ENCODE data around the gene HIF3A. TPM values are rescaled to one million over a fixed set of nuclear protein-coding genes. Genes with fewer than 3 reads are reported as not detected.

Gene HIF3A
- total RNA-seq, 4 donors from 2014 or later = 18.4 to 262 (median 91.2) TPM

GRCh38 chr19:46353730-46354528, 57.1 kb downstream of the HIF3A start:
- no peaks in the 10 kb centered on the region for H3K27me3 ChIP-seq
- no peak for DNase-seq
- peaks cover 4 to 51% (median 25%) of the 10 kb centered on the region in 4 donors for H3K4me1 ChIP-seq
- H3K4me3 ChIP-seq = no peak overlapping the region
- no peak for TF ChIP-seq POLR2A (IDR thresholded peaks at IDR 0.05)
- TF ChIP-seq, protein P1, sequence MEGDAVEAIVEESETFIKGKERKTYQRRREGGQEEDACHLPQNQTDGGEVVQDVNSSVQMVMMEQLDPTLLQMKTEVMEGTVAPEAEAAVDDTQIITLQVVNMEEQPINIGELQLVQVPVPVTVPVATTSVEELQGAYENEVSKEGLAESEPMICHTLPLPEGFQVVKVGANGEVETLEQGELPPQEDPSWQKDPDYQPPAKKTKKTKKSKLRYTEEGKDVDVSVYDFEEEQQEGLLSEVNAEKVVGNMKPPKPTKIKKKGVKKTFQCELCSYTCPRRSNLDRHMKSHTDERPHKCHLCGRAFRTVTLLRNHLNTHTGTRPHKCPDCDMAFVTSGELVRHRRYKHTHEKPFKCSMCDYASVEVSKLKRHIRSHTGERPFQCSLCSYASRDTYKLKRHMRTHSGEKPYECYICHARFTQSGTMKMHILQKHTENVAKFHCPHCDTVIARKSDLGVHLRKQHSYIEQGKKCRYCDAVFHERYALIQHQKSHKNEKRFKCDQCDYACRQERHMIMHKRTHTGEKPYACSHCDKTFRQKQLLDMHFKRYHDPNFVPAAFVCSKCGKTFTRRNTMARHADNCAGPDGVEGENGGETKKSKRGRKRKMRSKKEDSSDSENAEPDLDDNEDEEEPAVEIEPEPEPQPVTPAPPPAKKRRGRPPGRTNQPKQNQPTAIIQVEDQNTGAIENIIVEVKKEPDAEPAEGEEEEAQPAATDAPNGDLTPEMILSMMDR (IDR thresholded peaks at IDR 0.05) = no peak
- H3K36me3 ChIP-seq = peaks cover 0 to 51% (median 0%) of the 10 kb centered on the region in 3 donors
- no peak overlapping the region for H3K27ac ChIP-seq
- H3K9me3 ChIP-seq = no peaks in the 10 kb centered on the region

DNA sequence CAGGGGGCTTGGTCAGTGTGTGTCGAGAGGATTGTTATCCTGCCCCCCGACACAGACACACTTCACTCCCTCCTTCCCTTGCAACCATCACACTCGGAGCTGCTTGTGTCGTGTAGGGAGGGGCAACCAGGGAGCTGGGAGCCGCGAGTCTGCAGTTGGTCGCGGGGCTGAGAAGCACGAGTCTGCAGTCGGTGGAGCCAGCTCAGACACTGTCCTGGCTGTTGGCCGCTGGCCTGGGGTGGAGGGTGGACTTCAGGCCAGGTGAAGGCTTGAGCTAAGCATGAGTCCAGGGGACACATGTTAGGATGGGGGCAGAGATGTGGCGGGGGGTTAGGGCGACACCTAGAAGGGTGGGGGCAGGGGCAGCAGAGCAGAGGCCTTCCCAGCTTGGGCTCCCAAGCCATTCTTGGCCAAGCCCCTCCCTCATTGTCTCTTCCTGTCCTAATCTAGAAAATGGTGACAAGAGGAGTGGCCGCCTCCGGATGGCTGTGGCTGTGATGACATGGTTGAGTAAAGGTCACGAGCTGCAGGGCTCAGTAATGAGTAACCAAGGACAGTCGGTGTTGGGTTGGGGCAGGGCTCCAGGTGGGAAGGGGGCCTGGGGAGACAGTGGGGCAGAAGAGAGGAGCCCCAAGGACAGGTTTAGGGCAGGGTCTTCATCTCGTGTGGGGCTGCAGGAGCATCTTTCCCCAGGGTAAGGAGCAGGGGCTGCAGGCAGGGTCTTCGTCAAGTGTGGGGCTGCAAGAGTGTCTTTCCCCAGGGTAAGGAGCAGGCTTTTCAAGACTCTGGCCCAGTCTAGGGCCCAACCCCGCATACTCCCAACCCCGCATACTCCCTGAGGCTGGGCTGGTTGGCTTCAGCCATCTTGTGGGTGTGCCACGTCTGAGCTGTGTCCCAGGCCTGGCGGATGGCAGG, 58.6 kb downstream of the HIF3A start:
- Histone ChIP-seq H3K9me3 (no peaks in the 10 kb centered on the region), H3K27ac (peak overlapping the region in 1 of 4 donors; percentile 56), H3K27me3 (no peaks in the 10 kb centered on the region), H3K36me3 (peaks cover 0 to 56% (median 0%) of the 10 kb centered on the region in 3 donors), H3K4me1 (peaks cover 0 to 35% (median 16%) of the 10 kb centered on the region in 4 donors), H3K4me3 (no peak overlapping the region)
- no peak for TF ChIP-seq POLR2A (IDR thresholded peaks at IDR 0.05)
- TF ChIP-seq, protein P1 (IDR thresholded peaks at IDR 0.05) = no peak
- peak in 2 of 3 donors; percentile 61 to 73 for DNase-seq

- peak overlapping the region in 1 of 4 donors; percentile 56 for H3K27ac ChIP-seq
- no peaks in the 10 kb centered on the region for H3K9me3 ChIP-seq
- H3K36me3 ChIP-seq = peaks cover 0 to 56% (median 0%) of the 10 kb centered on the region in 3 donors
- H3K4me1 ChIP-seq = peaks cover 0 to 26% (median 8%) of the 10 kb centered on the region in 4 donors
- H3K4me3 ChIP-seq = no peak overlapping the region
- no peak for DNase-seq
- TF ChIP-seq POLR2A (IDR thresholded peaks at IDR 0.05) = no peak
- TF ChIP-seq, protein P1 (IDR thresholded peaks at IDR 0.05) = no peak
- no peaks in the 10 kb centered on the region for H3K27me3 ChIP-seq
Observed at GRCh38 chr19:46356149-46357055, 59.6 kb downstream of the HIF3A start.

- TF ChIP-seq, protein P1 (IDR thresholded peaks at IDR 0.05) = no peak
- TF ChIP-seq POLR2A (IDR thresholded peaks at IDR 0.05) = no peak
- H3K36me3 ChIP-seq = peaks cover 0 to 54% (median 0%) of the 10 kb centered on the region in 3 donors
- no peak overlapping the region for H3K4me3 ChIP-seq
- H3K27me3 ChIP-seq = no peaks in the 10 kb centered on the region
- no peaks in the 10 kb centered on the region for H3K9me3 ChIP-seq
- H3K4me1 ChIP-seq = peaks cover 0 to 16% (median 2%) of the 10 kb centered on the region in 4 donors
- no peak overlapping the region for H3K27ac ChIP-seq
- DNase-seq = no peak
Observed at GRCh38 chr19:46357846-46358583, 61.2 kb downstream of the HIF3A start.
